GM12878 (cell line): ENCODE data around the gene WNT3A.

Experiments used
- BMI1 ChIP-seq: fragments of 450-650 bp; IDR thresholded peaks from 2 replicates; pipeline ENCODE4 v1.6.1; 2016; ENCODE audit warnings: mild to moderate bottlenecking, moderate library complexity, borderline replicate concordance
- GATAD2B ChIP-seq: fragments of 450-650 bp; conservative IDR thresholded peaks from 2 replicates; pipeline ENCODE4 v1.6.1; 2017; ENCODE audit warnings: low read depth, mild to moderate bottlenecking, moderate library complexity
- POLR2A ChIP-seq: IDR thresholded peaks from 2 replicates; pipeline ENCODE4 v1.6.1; 2011; ENCODE audit warnings: low read depth, mild to moderate bottlenecking, low read length
- ZZZ3 ChIP-seq: IDR thresholded peaks from 2 replicates; pipeline ENCODE4 v1.6.1; 2011; ENCODE audit warnings: low read depth; ENCODE audit not compliant: control insufficient read depth, insufficient read length

GRCh38 chr1:228007049-228007800, 427 bp downstream of the WNT3A start:
- TF ChIP-seq ZZZ3 (no peak), POLR2A (no peak), GATAD2B (no peak), BMI1 (no peak)
